ENCODE data around the gene ARFRP1.

GRCh38 chr20:63708301-63709148 is 749 bp upstream of the ARFRP1 start:
- TF ChIP-seq CTCF (IDR thresholded peaks at IDR 0.05; ENCODE audit: insufficient read depth, low read length, poor library complexity, severe bottlenecking) (no peak), EZH2phosphoT487 (conservative IDR thresholded peaks at IDR 0.05; ENCODE audit: low read length) (no peak)
